Glutamatergic neuron (in vitro differentiated cells): ENCODE results near the gene IL1F10. TPM values are rescaled to one million over a fixed set of nuclear protein-coding genes. Genes with fewer than 3 reads are reported as not detected.

Experiments
- DNase-seq: peaks from one replicate; pipeline ENCODE4 v3.0.0; 2022
- H3K27ac Mint-ChIP-seq: one replicate; pipeline ENCODE4 v1.8.0; 2020; ENCODE audit warnings: mild to moderate bottlenecking, mixed read lengths, inconsistent platforms; ENCODE audit not compliant: unreplicated experiment
- H3K27me3 Mint-ChIP-seq: one replicate; pipeline ENCODE4 v1.8.0; 2020; ENCODE audit warnings: mild to moderate bottlenecking, moderate library complexity, mixed read lengths, inconsistent platforms; ENCODE audit not compliant: unreplicated experiment
- H3K36me3 Mint-ChIP-seq: one replicate; pipeline ENCODE4 v1.8.0; 2020; ENCODE audit warnings: mild to moderate bottlenecking, mixed read lengths, inconsistent platforms; ENCODE audit not compliant: unreplicated experiment
- H3K4me1 Mint-ChIP-seq: one replicate; pipeline ENCODE4 v1.8.0; 2020; ENCODE audit warnings: mild to moderate bottlenecking, low read depth, mixed read lengths, inconsistent platforms; ENCODE audit not compliant: unreplicated experiment
- H3K4me3 Mint-ChIP-seq: one replicate; pipeline ENCODE4 v1.8.0; 2020; ENCODE audit warnings: mild to moderate bottlenecking, mixed read lengths, inconsistent platforms; ENCODE audit not compliant: unreplicated experiment
- H3K9me3 Mint-ChIP-seq: one replicate; pipeline ENCODE4 v1.8.0; 2020; ENCODE audit warnings: mild to moderate bottlenecking, moderate library complexity, mixed read lengths, inconsistent platforms; ENCODE audit not compliant: unreplicated experiment
- CTCF ChIP-seq: fragments of 200-600 bp; sonication (generic); IDR thresholded peaks from one replicate; pipeline ENCODE4 v1.5.0; 2021; ENCODE audit not compliant: partially characterized antibody, unreplicated experiment
- total RNA-seq: library from RNA; stranded (reverse); fragmentation: NEBNext Ultra II Directional; extraction: Animal tissue kit (Norgen Biotek cat#: 25700); gene quantifications from one replicate; pipeline ENCODE4 v1.2.1, GENCODE V29; 2021; ENCODE audit not compliant: unreplicated experiment

The IL1F10 gene
- total RNA-seq, 1 donor from 2014 or later: not detected

- Mint-ChIP-seq H3K4me3 (no peak overlapping the region), H3K27me3 (peaks cover 5% of the 10 kb centered on the region), H3K36me3 (no peaks in the 10 kb centered on the region), H3K9me3 (no peaks in the 10 kb centered on the region), H3K27ac (no peak overlapping the region), H3K4me1 (no peaks in the 10 kb centered on the region)
- TF ChIP-seq CTCF: no peak
- DNase-seq: no peak
Observed at GRCh38 chr2:113061241-113061640, 6.5 kb upstream of the IL1F10 start.

- no peak for TF ChIP-seq CTCF
- DNase-seq: no peak
Observed at GRCh38 chr2:113061896-113062770, 5.6 kb upstream of the IL1F10 start.

GRCh38 chr2:113064281-113064680 lies 3.5 kb upstream of the IL1F10 start:
- H3K4me1 Mint-ChIP-seq: no peaks in the 10 kb centered on the region
- TF ChIP-seq CTCF: no peak
- no peak for DNase-seq
- H3K4me3 Mint-ChIP-seq: no peak overlapping the region
- H3K36me3 Mint-ChIP-seq: no peaks in the 10 kb centered on the region
- no peaks in the 10 kb centered on the region for H3K27me3 Mint-ChIP-seq
- H3K9me3 Mint-ChIP-seq: no peaks in the 10 kb centered on the region
- H3K27ac Mint-ChIP-seq: no peak overlapping the region

More at GRCh38 chr2:113061896-113062770, 5.6 kb upstream of the IL1F10 start:
- Mint-ChIP-seq H3K9me3 (no peaks in the 10 kb centered on the region), H3K4me1 (no peaks in the 10 kb centered on the region), H3K27me3 (peaks cover 5% of the 10 kb centered on the region), H3K4me3 (no peak overlapping the region), H3K27ac (no peak overlapping the region), H3K36me3 (no peaks in the 10 kb centered on the region)

GRCh38 chr2:113064898-113065297 lies 2.9 kb upstream of the IL1F10 start:
- no peaks in the 10 kb centered on the region for H3K4me1 Mint-ChIP-seq
- no peak overlapping the region for H3K4me3 Mint-ChIP-seq
- no peaks in the 10 kb centered on the region for H3K36me3 Mint-ChIP-seq
- DNase-seq: no peak
- H3K27ac Mint-ChIP-seq: no peak overlapping the region
- TF ChIP-seq CTCF: no peak
- no peaks in the 10 kb centered on the region for H3K9me3 Mint-ChIP-seq
- no peaks in the 10 kb centered on the region for H3K27me3 Mint-ChIP-seq

- Mint-ChIP-seq H3K27me3 (no peaks in the 10 kb centered on the region), H3K27ac (no peak overlapping the region), H3K36me3 (no peaks in the 10 kb centered on the region), H3K4me1 (no peaks in the 10 kb centered on the region), H3K4me3 (no peak overlapping the region), H3K9me3 (no peaks in the 10 kb centered on the region)
- no peak for TF ChIP-seq CTCF
- no peak for DNase-seq
Observed at GRCh38 chr2:113068249-113068648, 479 bp downstream of the IL1F10 start.
